ENCODE data around the gene MARCHF10.

- TF ChIP-seq EZH2 (IDR thresholded peaks at IDR 0.05) (no peak), CTCF (IDR thresholded peaks at IDR 0.05) (no peak), EZH2phosphoT487 (IDR thresholded peaks at IDR 0.05) (no peak)
Observed at GRCh38 chr17:62664336-62665120, 143.6 kb downstream of the MARCHF10 start.

Measured in neural progenitor cell (in vitro differentiated cells).